Esophagus muscularis mucosa (tissue), 4 donors: ENCODE results near the gene WIPF3. TPM values are rescaled to one million over a fixed set of nuclear protein-coding genes. Genes with fewer than 3 reads are reported as not detected.

ENCODE experiments used
- DNase-seq: peaks from one replicate; pipeline ENCODE4 v3.0.0-alpha.2; 2017; ENCODE audit errors: extremely low spot score
- H3K27ac ChIP-seq, 4 donors: fragments of 200-600 bp; sonication (generic); replicated peaks in 1 of 4; 1 replicate in 3 of 4; 2 replicates in 1 of 4; pipeline ENCODE4 v1.5.1; 2016 to 2019; ENCODE audit warnings: mild to moderate bottlenecking in 1 of 4
- H3K27me3 ChIP-seq, 4 donors: fragments of 200-600 bp; sonication (generic); one replicate each; pipeline versions ENCODE4 v1.5.1 to v1.6.0; 2016 to 2019
- H3K36me3 ChIP-seq, 4 donors: fragments of 200-600 bp; sonication (generic); one replicate each; pipeline ENCODE4 v1.5.1; 2016 to 2019
- H3K4me1 ChIP-seq, 4 donors: fragments of 200-600 bp; sonication (generic); one replicate each; pipeline ENCODE4 v1.5.1; 2016 to 2019
- H3K4me3 ChIP-seq, 4 donors: fragments of 200-600 bp; sonication (generic); 1 replicate in 2 of 4; 2 replicates in 2 of 4; pipeline ENCODE4 v1.5.1; 2016 to 2019; ENCODE audit warnings: mild to moderate bottlenecking in 4 of 4, moderate library complexity in 1 of 4
- H3K9me3 ChIP-seq, 4 donors: fragments of 200-600 bp; sonication (generic); 1 replicate in 3 of 4; 2 replicates in 1 of 4; pipeline ENCODE4 v1.5.1; 2016 to 2019
- CTCF ChIP-seq, 3 experiments: fragments of 200-600 bp in 2 of 3; fragments of 450-650 bp in 1 of 3; sonication (generic) in 2 of 3; IDR thresholded peaks; one replicate each; pipeline ENCODE4 v1.5.1; 2017 to 2019; ENCODE audit warnings: antibody characterized with exemption in 3 of 3, mild to moderate bottlenecking in 2 of 3, moderate library complexity in 1 of 3
- EP300 ChIP-seq: sonication (generic); formaldehyde crosslinking; IDR thresholded peaks from one replicate; pipeline ENCODE4 v1.6.1; 2017; ENCODE audit warnings: antibody characterized with exemption
- POLR2A ChIP-seq: fragments of 450-650 bp; IDR thresholded peaks from one replicate; pipeline ENCODE4 v1.6.1; 2017; ENCODE audit warnings: antibody characterized with exemption, moderate library complexity, mild to moderate bottlenecking, low read depth
- POLR2AphosphoS5 ChIP-seq, 2 donors: sonication (generic); formaldehyde crosslinking; IDR thresholded peaks; one replicate each; pipeline ENCODE4 v1.6.1; 2017; ENCODE audit warnings: antibody characterized with exemption in 2 of 2
- WGBS: methylation state at CpG from one replicate; pipeline ENCODE4 v1.1.5; 2018; 5-methylcytosine and 5-hydroxymethylcytosine counted together
- intact Hi-C: fragments of 100-400 bp; cut with DNase I; formaldehyde crosslinking; loops from one replicate; pipeline ENCODE4 v1.15.1; 2023
- total RNA-seq, 4 donors: library from RNA; depleted of rRNA; stranded (reverse); fragments of >200 nt; gene quantifications; one replicate each; pipeline versions ENCODE4 v1.1.0 to v1.2.1, GENCODE V29; 2016

Gene WIPF3
- total RNA-seq, 4 donors from 2014 or later: 3.3 to 10.4 (median 6.2) TPM

GRCh38 chr7:29955075-29955792, 148.9 kb downstream of the WIPF3 start:
- no peaks in the 10 kb centered on the region for H3K9me3 ChIP-seq
- H3K27ac ChIP-seq: no peak overlapping the region
- peaks cover 0 to 8% (median 0%) of the 10 kb centered on the region in 4 donors for H3K4me1 ChIP-seq
- H3K4me3 ChIP-seq: no peak overlapping the region
- DNase-seq: no peak
- WGBS: 87% methylated on average over 7 of the region's 7 CpGs
- intact Hi-C loops: no loop called here
- H3K36me3 ChIP-seq: peaks cover 0 to 43% (median 17%) of the 10 kb centered on the region in 4 donors
- TF ChIP-seq POLR2A (no peak), POLR2AphosphoS5 (IDR thresholded peaks at IDR 0.05) (no peak), CTCF (IDR thresholded peaks at IDR 0.05) (no peak), EP300 (no peak)
- H3K27me3 ChIP-seq: no peaks in the 10 kb centered on the region

- Histone ChIP-seq H3K36me3 (peaks cover 0 to 36% (median 14%) of the 10 kb centered on the region in 4 donors), H3K9me3 (no peaks in the 10 kb centered on the region), H3K27me3 (no peaks in the 10 kb centered on the region), H3K4me3 (no peak overlapping the region), H3K4me1 (peaks cover 0 to 8% (median 0%) of the 10 kb centered on the region in 4 donors), H3K27ac (no peak overlapping the region)
- 57% methylated on average over 8 of the region's 8 CpGs for WGBS
- no peak for DNase-seq
- intact Hi-C loops: no loop called here
- TF ChIP-seq POLR2AphosphoS5 (IDR thresholded peaks at IDR 0.05): no peak
- no peak for TF ChIP-seq CTCF (IDR thresholded peaks at IDR 0.05)
- no peak for TF ChIP-seq EP300
- TF ChIP-seq POLR2A: no peak
Observed at GRCh38 chr7:29955799-29956486, 149.6 kb downstream of the WIPF3 start.

- DNase-seq: no peak
- TF ChIP-seq POLR2AphosphoS5 (IDR thresholded peaks at IDR 0.05) (no peak), EP300 (no peak), POLR2A (no peak), CTCF (IDR thresholded peaks at IDR 0.05) (no peak)
- no peaks in the 10 kb centered on the region for H3K9me3 ChIP-seq
- WGBS: 96% methylated on average over 3 of the region's 3 CpGs
- no peak overlapping the region for H3K4me3 ChIP-seq
- peaks cover 0 to 8% (median 0%) of the 10 kb centered on the region in 4 donors for H3K4me1 ChIP-seq
- H3K27ac ChIP-seq: no peak overlapping the region
- H3K36me3 ChIP-seq: peaks cover 0 to 31% (median 11%) of the 10 kb centered on the region in 4 donors
- intact Hi-C loops: no loop called here
- no peaks in the 10 kb centered on the region for H3K27me3 ChIP-seq
Observed at GRCh38 chr7:29956487-29956836, 150.2 kb downstream of the WIPF3 start.

- Histone ChIP-seq H3K27me3 (no peaks in the 10 kb centered on the region), H3K4me1 (peaks cover 0 to 8% (median 0%) of the 10 kb centered on the region in 4 donors), H3K36me3 (peaks cover 0 to 22% (median 2%) of the 10 kb centered on the region in 4 donors), H3K9me3 (no peaks in the 10 kb centered on the region), H3K27ac (peak overlapping the region in 2 of 4 donors; percentile 13 to 31), H3K4me3 (no peak overlapping the region)
- no peak for TF ChIP-seq POLR2AphosphoS5 (IDR thresholded peaks at IDR 0.05)
- no peak for DNase-seq
- intact Hi-C loops: no loop called here
- 87% methylated on average over 9 of the region's 9 CpGs for WGBS
Observed at GRCh38 chr7:29957521-29958310, 151.4 kb downstream of the WIPF3 start.
